OCI-LY7 (cell line): ENCODE measurements around the gene OR6F1. TPM values are rescaled to one million over a fixed set of nuclear protein-coding genes. Genes with fewer than 3 reads are reported as not detected.
"Not testable (repeated sequence)": the region's sequence is repeated elsewhere in the genome, so short reads cannot be mapped to it uniquely, and the experiment has no call there.

Source experiments
- Bru-seq: library from RNA; stranded (reverse); fragments of 400-500 nt; gene quantifications from one replicate; lab custom pipeline; 2021; lab: Mats Ljungman, UMichigan
- BruChase-seq, 2 experiments: library from RNA; stranded (reverse); fragments of 400-500 nt; gene quantifications; one replicate each; lab custom pipeline; 2021; lab: Mats Ljungman, UMichigan
- BruUV-seq: library from RNA; stranded (reverse); fragments of 400-500 nt; replicated peaks from 2 replicates; lab custom pipeline; 2021; lab: Mats Ljungman, UMichigan
- CTCF ChIA-PET: fragments of 300-600 bp; sonication (Branson Sonifier 250); formaldehyde crosslinking; loops from one replicate; lab custom pipeline; 2022; ENCODE audit warnings: antibody characterized with exemption; ENCODE audit not compliant: unreplicated experiment; lab: Charles Lee
- POLR2A ChIA-PET: fragments of 300-600 bp; sonication (Branson Sonifier 250); formaldehyde crosslinking; loops from one replicate; lab custom pipeline; 2022; ENCODE audit warnings: antibody characterized with exemption; lab: Charles Lee
- DNase-seq: peaks from one replicate; pipeline ENCODE4 v3.0.0-alpha.2; 2015; ENCODE audit warnings: low spot score
- H2AFZ ChIP-seq: fragments of 200-600 bp; sonication (generic), shearing (Covaris generic); 2 replicates; pipeline ENCODE4 v1.6.1; 2014; ENCODE audit warnings: mild to moderate bottlenecking, antibody characterized with exemption, low read length, moderate library complexity
- H3K27ac ChIP-seq: fragments of 200-600 bp; sonication (generic); 2 replicates; pipeline ENCODE4 v1.5.1; 2014; ENCODE audit warnings: mixed run types, low read depth, mild to moderate bottlenecking, moderate library complexity, low read length, inconsistent platforms; ENCODE audit not compliant: poor library complexity, severe bottlenecking
- H3K36me3 ChIP-seq: fragments of 200-600 bp; sonication (generic); 2 replicates; pipeline ENCODE4 v1.6.1; 2014; ENCODE audit warnings: mild to moderate bottlenecking, antibody characterized with exemption, low read length, moderate library complexity, mixed read lengths; ENCODE audit not compliant: insufficient read depth
- H3K4me1 ChIP-seq: fragments of 200-600 bp; sonication (generic); 2 replicates; pipeline ENCODE4 v1.5.1; 2014; ENCODE audit warnings: mild to moderate bottlenecking, low read length; ENCODE audit not compliant: insufficient read depth, poor library complexity, severe bottlenecking
- H3K4me2 ChIP-seq: fragments of 200-600 bp; sonication (generic); 2 replicates; pipeline ENCODE4 v1.6.1; 2014; ENCODE audit warnings: mild to moderate bottlenecking, low read length
- H3K4me3 ChIP-seq: fragments of 200-600 bp; sonication (generic); 2 replicates; pipeline ENCODE4 v1.5.1; 2014; ENCODE audit warnings: mild to moderate bottlenecking, low read depth, low read length; ENCODE audit not compliant: poor library complexity, severe bottlenecking
- H3K79me2 ChIP-seq: fragments of 200-600 bp; sonication (generic); 2 replicates; pipeline ENCODE4 v1.6.1; 2016; ENCODE audit warnings: low read depth, mild to moderate bottlenecking, low read length, moderate library complexity, mixed read lengths; ENCODE audit not compliant: insufficient read depth
- H3K9me2 ChIP-seq: fragments of 200-600 bp; sonication (generic); 2 replicates; pipeline ENCODE4 v1.6.1; 2016; ENCODE audit warnings: mild to moderate bottlenecking, low read length, mixed read lengths; ENCODE audit not compliant: insufficient read depth
- H3K9me3 ChIP-seq: fragments of 200-600 bp; sonication (generic); 2 replicates; pipeline ENCODE4 v1.6.1; 2014; ENCODE audit warnings: mild to moderate bottlenecking, mixed run types, low read length, mixed read lengths
- H4K20me1 ChIP-seq: fragments of 200-600 bp; sonication (generic); 2 replicates; pipeline ENCODE4 v1.6.1; 2014; ENCODE audit warnings: mild to moderate bottlenecking, antibody characterized with exemption, low read length, moderate library complexity, mixed read lengths; ENCODE audit not compliant: insufficient read depth
- CTCF ChIP-seq: fragments of 200-600 bp; sonication (generic); conservative IDR thresholded peaks from 2 replicates; pipeline ENCODE4 v1.5.1; 2014; ENCODE audit warnings: mild to moderate bottlenecking, antibody characterized with exemption, low read length, moderate library complexity, mixed read lengths
- EZH2phosphoT487 ChIP-seq: fragments of 200-600 bp; sonication (generic); IDR thresholded peaks from 2 replicates; pipeline ENCODE4 v1.6.1; 2018; ENCODE audit warnings: low read depth, borderline replicate concordance, mild to moderate bottlenecking, mixed run types, antibody characterized with exemption, low read length, moderate library complexity, mixed read lengths
- intact Hi-C: fragments of 100-400 bp; cut with micrococcal nuclease; formaldehyde crosslinking; loops from one replicate; pipeline ENCODE4 v1.10.0; 2022; ENCODE audit not compliant: unreplicated experiment
- long read RNA-seq: library from polyadenylated mRNA; stranded (forward); transcript quantifications from one replicate; pipeline ENCODE4 v2.0.0, GENCODE V29; 2022
- total RNA-seq, 2 experiments: library from RNA; depleted of rRNA in 1 of 2; stranded (reverse); fragments of >200 nt in 1 of 2; shearing (Covaris generic) in 1 of 2; gene quantifications; 2 replicates each; pipeline ENCODE4 v1.2.3, GENCODE V29; 2014 to 2022

Gene OR6F1
- total RNA-seq (2014; rRNA removed; shearing (Covaris generic)) = not detected in 2 replicates
- total RNA-seq (2022) = not detected in 2 replicates
- Bru-seq, nascent RNA = not detected
- BruChase-seq, experiment 1, labeled RNA remaining after a 6-hour chase = not detected
- BruChase-seq, experiment 2, labeled RNA remaining after a 2-hour chase = not detected
- long read RNA-seq = 0 reads

- CTCF ChIA-PET = no interaction called here
- BruUV-seq = no TSS peak
These were observed at the start of gene OR6F1 for GRCh38 chr1:247716546-247716945. Gene OR6F1 (minus strand): TSS chr1:247716646. CDS start chr1:247712755, 3,891 bp downstream.

GRCh38 chr1:247760456-247760855 lies 44.0 kb upstream of the OR6F1 start, which contains the start of gene OR1C1:
Gene OR1C1 (minus strand): TSS chr1:247760556. CDS start chr1:247758406, 2,150 bp downstream.
- H3K79me2 ChIP-seq = no peaks in the 10 kb centered on the region
- intact Hi-C loops = no loop called here
- ChIA-PET POLR2A (no interaction called here), CTCF (no interaction called here)
- H3K27ac ChIP-seq = no peak within 1 kb of the TSS
- no TSS peak for BruUV-seq
- H3K9me2 ChIP-seq = no peaks in the 10 kb centered on the region
- no peak for TF ChIP-seq CTCF
- TF ChIP-seq EZH2phosphoT487 = no peak
- no peaks in the 10 kb centered on the region for H4K20me1 ChIP-seq
- H3K4me3 ChIP-seq = no peak within 1 kb of the TSS
- no peak within 1 kb of the TSS for H3K4me2 ChIP-seq
- H3K36me3 ChIP-seq = no peaks in the 10 kb centered on the region
- no peak within 1 kb of the TSS for H2AFZ ChIP-seq
- no peak for DNase-seq
- H3K4me1 ChIP-seq = no peaks in the 10 kb centered on the region
- H3K9me3 ChIP-seq = no peaks in the 10 kb centered on the region

More at GRCh38 chr1:247716546-247716945, at the start of gene OR6F1:
- POLR2A ChIA-PET = no interaction called here
- no peaks in the 10 kb centered on the region for H3K36me3 ChIP-seq
- H3K4me3 ChIP-seq = no peak within 1 kb of the TSS
- intact Hi-C loops = no loop called here
- no peaks in the 10 kb centered on the region for H3K79me2 ChIP-seq
- no peak within 1 kb of the TSS for H2AFZ ChIP-seq
- no peaks in the 10 kb centered on the region for H3K9me2 ChIP-seq
- H3K9me3 ChIP-seq = no peaks in the 10 kb centered on the region
- no peak for TF ChIP-seq EZH2phosphoT487
- no peak for TF ChIP-seq CTCF
- no peaks in the 10 kb centered on the region for H3K4me1 ChIP-seq
- DNase-seq = no peak
- H4K20me1 ChIP-seq = no peaks in the 10 kb centered on the region
- no peak within 1 kb of the TSS for H3K4me2 ChIP-seq
- no peak within 1 kb of the TSS for H3K27ac ChIP-seq

- H3K79me2 ChIP-seq, POLR2A ChIA-PET, H3K4me2 ChIP-seq, H2AFZ ChIP-seq, H3K9me2 ChIP-seq, H3K4me3 ChIP-seq, H3K36me3 ChIP-seq, H3K4me1 ChIP-seq, DNase-seq, H4K20me1 ChIP-seq, BruUV-seq, H3K9me3 ChIP-seq, H3K27ac ChIP-seq, intact Hi-C loops, CTCF ChIA-PET: not testable (repeated sequence)
These were observed 37.9 kb upstream of the OR6F1 start for GRCh38 chr1:247754311-247754710.
